ENCODE results near the gene HS3ST6.

The HS3ST6 gene

DNA sequence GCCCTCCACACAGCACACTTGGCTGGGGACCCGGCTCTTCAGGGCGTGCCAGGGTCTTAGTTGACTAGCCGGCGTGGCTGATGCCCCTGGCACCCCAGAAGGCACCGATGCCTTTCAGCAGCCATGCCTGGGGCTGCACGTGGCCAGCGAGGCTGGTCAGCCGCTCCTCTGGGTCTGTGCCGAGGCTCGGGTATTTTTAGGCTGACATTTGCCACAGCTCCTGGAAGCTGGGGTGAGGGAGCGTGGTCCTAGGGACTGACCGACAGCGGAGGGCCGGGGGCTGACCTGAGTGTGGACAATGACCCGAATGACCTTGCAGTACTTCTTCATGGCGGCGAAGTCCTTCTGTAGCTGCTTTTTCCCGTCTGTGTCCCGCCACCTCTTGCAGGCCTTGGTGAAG is 32.3 kb upstream of the HS3ST6 start:
- Histone ChIP-seq H3K4me3 (no peak overlapping the region), H3K27ac (no peak overlapping the region)
- TF ChIP-seq, protein P1, sequence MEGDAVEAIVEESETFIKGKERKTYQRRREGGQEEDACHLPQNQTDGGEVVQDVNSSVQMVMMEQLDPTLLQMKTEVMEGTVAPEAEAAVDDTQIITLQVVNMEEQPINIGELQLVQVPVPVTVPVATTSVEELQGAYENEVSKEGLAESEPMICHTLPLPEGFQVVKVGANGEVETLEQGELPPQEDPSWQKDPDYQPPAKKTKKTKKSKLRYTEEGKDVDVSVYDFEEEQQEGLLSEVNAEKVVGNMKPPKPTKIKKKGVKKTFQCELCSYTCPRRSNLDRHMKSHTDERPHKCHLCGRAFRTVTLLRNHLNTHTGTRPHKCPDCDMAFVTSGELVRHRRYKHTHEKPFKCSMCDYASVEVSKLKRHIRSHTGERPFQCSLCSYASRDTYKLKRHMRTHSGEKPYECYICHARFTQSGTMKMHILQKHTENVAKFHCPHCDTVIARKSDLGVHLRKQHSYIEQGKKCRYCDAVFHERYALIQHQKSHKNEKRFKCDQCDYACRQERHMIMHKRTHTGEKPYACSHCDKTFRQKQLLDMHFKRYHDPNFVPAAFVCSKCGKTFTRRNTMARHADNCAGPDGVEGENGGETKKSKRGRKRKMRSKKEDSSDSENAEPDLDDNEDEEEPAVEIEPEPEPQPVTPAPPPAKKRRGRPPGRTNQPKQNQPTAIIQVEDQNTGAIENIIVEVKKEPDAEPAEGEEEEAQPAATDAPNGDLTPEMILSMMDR (IDR thresholded peaks at IDR 0.05): no peak
- DNase-seq (ENCODE audit: low spot score): no peak

DNA sequence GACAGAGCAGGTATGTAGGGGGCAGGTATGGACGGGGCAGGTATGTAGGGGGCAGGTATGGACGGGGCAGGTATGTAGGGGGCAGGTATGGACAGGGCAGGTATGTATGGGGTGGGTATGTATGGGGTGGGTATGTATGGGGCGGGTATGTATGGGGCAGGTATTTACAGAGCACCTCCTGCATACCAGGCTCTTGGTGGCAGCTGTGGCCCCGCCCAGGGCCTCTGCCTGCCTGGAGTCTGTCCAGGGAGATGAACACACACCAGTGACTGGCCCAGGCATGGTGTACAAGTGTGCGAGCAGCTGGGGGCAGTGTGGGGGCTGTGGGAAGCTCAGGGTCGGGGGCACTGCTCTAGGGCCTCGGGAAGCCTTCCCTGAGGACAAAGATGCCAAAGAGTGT is 31.8 kb upstream of the HS3ST6 start:
- no peak for DNase-seq (ENCODE audit: low spot score)
- no peak overlapping the region for H3K4me3 ChIP-seq
- no peak overlapping the region for H3K27ac ChIP-seq
- TF ChIP-seq, protein P1 (IDR thresholded peaks at IDR 0.05): no peak

DNA sequence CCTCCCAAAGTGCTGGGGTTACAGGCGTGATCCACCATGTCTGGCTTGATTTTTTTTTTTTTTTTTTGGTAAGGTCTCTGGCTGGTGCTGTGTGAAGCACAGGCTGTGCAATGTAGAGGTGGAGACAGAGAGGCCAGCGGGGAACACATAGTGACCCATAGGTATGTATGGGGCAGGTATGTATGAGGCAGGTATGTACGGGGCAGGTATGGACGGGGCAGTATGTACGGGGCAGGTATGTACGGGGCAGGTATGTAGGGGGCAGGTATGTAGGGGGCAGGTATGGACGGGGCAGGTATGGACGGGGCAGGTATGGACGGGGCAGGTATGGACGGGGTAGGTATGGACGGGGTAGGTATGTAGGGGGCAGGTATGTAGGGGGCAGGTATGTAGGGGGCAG is 31.3 kb upstream of the HS3ST6 start:
- no peak for DNase-seq (ENCODE audit: low spot score)
- no peak overlapping the region for H3K4me3 ChIP-seq
- no peak overlapping the region for H3K27ac ChIP-seq
- TF ChIP-seq, protein P1 (IDR thresholded peaks at IDR 0.05): no peak

DNA sequence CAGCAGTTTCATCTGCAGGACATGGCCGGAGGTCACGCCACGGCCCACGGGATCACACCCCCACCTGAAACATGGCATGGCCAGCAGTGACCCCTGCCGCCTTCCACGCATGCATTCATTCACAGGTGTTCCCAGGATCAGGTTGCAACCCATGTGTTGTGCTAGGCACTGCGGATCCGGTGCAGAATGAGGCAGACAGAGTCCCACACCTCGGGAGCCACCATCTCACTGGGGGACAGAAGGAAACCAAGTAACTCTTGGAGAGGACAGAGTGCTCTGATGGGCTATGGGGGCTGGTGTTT is 29.1 kb upstream of the HS3ST6 start:
- no peak for DNase-seq (ENCODE audit: low spot score)
- TF ChIP-seq, protein P1 (IDR thresholded peaks at IDR 0.05): no peak
- H3K27ac ChIP-seq: no peak overlapping the region
- no peak overlapping the region for H3K4me3 ChIP-seq

DNA sequence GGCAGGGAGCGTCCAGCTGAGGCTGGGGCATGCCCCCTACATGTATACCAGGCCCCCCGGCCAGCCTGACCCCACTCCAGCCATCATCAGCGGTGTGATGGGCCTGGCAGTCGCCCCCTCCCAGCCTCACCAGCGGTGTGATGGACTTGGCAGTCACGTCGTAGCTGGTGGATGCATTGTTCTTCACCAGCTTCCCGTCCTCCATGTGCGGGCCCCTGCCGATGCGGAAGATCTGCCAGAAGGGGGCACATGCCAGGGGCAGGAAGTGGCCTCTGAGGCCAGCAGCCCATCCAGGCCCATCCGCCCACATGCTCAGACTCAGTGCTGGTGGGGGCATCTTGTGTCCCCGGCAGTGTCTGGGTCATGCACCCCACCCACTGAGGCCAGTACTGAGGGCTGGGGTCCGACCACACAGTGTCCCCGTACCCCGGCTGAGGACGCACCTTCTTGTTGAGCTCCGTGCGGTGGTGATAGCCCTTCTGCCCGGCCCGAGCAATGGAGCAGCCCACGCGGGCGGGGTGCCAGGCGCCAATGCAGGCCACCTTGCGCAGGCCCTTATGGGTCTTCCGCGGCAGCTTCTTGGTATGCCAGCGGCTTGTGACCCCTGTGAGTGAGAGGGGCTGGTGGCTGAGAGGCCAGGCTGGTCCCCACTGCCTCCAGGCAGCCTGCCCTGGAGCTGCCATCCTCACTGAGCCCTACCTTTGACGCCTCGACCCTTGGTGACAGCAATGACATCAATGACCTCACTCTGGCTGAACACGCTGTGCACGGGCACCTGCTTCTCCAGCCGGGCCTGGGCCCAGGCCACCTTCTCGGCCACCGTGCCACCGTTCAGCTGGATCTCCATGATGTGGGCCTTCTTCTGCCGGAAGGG is 28.5 kb upstream of the HS3ST6 start:
- TF ChIP-seq, protein P1 (IDR thresholded peaks at IDR 0.05): no peak
- no peak for DNase-seq (ENCODE audit: low spot score)
- H3K27ac ChIP-seq: no peak overlapping the region
- H3K4me3 ChIP-seq: no peak overlapping the region

DNA sequence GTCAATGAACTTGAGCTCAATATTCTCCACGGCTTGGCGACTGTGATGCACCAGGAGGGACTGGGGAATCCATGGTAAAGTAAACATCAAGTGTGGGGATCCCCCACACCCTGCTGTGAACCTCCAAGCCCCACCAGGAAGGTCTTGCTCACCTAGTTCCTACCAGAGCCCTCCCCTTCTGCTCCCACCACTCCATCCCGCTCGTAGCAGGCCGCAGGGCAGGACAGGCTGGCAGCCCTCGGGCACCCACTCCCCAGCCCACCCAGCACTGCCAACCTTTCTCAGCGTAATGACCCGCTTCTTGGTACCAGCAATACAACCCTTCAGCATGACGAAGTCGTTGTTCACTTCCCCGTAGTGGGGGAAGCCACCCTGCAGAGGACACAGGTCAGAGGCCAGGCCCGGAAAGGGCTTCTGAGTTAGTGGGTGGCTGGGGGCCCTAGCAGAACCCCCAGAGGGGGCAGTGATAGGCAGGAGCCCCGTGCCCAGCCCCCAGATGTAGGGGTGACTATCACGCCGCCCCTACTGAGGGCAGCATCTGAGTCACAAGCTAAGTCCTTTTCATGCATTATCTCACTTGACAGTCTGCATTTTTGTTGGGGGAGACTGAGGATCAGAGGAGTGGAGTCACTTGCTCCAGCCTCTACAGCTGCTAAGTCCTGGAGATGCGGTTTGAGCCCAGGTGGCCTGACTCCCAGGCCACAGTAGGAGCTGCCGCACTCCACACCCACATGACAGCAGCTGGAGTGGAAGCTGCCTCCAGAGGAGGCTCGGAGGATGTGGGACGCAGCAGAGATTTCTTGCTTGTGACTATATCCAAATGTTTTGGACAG is 27.6 kb upstream of the HS3ST6 start:
- no peak for DNase-seq (ENCODE audit: low spot score)
- no peak overlapping the region for H3K27ac ChIP-seq
- no peak overlapping the region for H3K4me3 ChIP-seq
- TF ChIP-seq, protein P1 (IDR thresholded peaks at IDR 0.05): no peak
